ENCODE measurements around the gene OR4N2.

DNA sequence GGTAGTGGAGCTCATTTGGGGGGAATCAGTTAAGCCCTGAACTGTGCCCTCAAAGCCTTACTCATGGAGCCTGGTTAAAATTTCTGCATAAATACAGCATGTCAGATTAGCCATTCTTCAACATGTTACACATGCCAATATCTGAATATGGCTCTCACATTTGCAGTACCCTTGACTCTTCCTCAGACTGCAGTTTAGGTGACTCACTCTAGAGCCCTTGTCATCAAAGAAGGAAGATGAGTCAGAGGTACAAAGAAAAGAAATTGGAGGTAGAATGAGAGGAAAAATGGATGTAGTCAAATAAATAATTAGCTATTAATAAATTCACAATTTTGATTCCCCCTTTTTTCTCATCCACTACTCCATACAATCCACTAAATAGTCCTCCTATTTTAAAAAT lies 47.8 kb downstream of the OR4N2 start:
- TF ChIP-seq CTCF (IDR thresholded peaks at IDR 0.05 in 2 of 3, conservative IDR thresholded peaks at IDR 0.05 in 1 of 3; ENCODE audit: control insufficient read depth in 2 of 3, extremely low read depth in 1 of 3, insufficient read depth in 1 of 3, low read depth in 3 of 3, low read length in 3 of 3) (no peak), MLLT1 (IDR thresholded peaks at IDR 0.05) (no peak), NBN (IDR thresholded peaks at IDR 0.05) (no peak), IKZF1 (conservative IDR thresholded peaks at IDR 0.05) (no peak)
